IMR-90 (cell line): ENCODE measurements around the gene UCP3. TPM values are rescaled to one million over a fixed set of nuclear protein-coding genes. Genes with fewer than 3 reads are reported as not detected.

Source experiments
- ATAC-seq: fragments of 200-7000 bp; cut with Tn5 transposase; 2 replicates; pipeline ENCODE4 v1.9.1; 2020; ENCODE audit warnings: low read depth, mild to moderate bottlenecking, moderate library complexity
- BruUV-seq: library from RNA; stranded (reverse); fragments of 400-500 nt; replicated peaks from 2 replicates; lab custom pipeline; 2021; lab: Mats Ljungman, UMichigan
- CTCF ChIA-PET: fragments of 300-600 bp; formaldehyde crosslinking; extraction: SDS; loops from one replicate; lab custom pipeline; 2021; ENCODE audit warnings: antibody characterized with exemption; lab: Yijun Ruan, JAX
- POLR2A ChIA-PET: fragments of 300-600 bp; sonication (Branson Sonifier 250); formaldehyde crosslinking; loops from one replicate; lab custom pipeline; 2022; ENCODE audit warnings: antibody characterized with exemption; ENCODE audit not compliant: unreplicated experiment; lab: Charles Lee
- DNase-seq: peaks from one replicate; pipeline ENCODE4 v3.0.0; 2013
- H2AFZ ChIP-seq: replicated peaks from 2 replicates; pipeline ENCODE3; 2013; ENCODE audit warnings: low read length, mild to moderate bottlenecking; ENCODE audit not compliant: poor library complexity
- H2AK5ac ChIP-seq: 2 replicates; pipeline ENCODE4 v1.6.1; 2013; ENCODE audit warnings: low read depth, low read length, inconsistent platforms
- H2AK9ac ChIP-seq: replicated peaks from 2 replicates; pipeline ENCODE3; 2013; ENCODE audit warnings: mild to moderate bottlenecking, low read depth, low read length, moderate library complexity; ENCODE audit not compliant: poor library complexity
- H2BK120ac ChIP-seq: 2 replicates; pipeline ENCODE4 v1.6.1; 2013; ENCODE audit warnings: low read depth, low read length, inconsistent platforms
- H2BK15ac ChIP-seq: 3 replicates; pipeline ENCODE4 v1.6.1; 2013; ENCODE audit warnings: low read depth, low read length, inconsistent platforms
- H2BK20ac ChIP-seq: 2 replicates; pipeline ENCODE4 v1.6.1; 2013; ENCODE audit warnings: low read depth, mild to moderate bottlenecking, inconsistent platforms, low read length, moderate library complexity
- H2BK5ac ChIP-seq: 2 replicates; pipeline ENCODE4 v1.6.1; 2013; ENCODE audit warnings: mild to moderate bottlenecking, low read depth, low read length, inconsistent platforms; ENCODE audit not compliant: poor library complexity, severe bottlenecking
- H3K14ac ChIP-seq: replicated peaks from 2 replicates; pipeline ENCODE4 v1.6.1; 2013; ENCODE audit warnings: low read depth, low read length, inconsistent platforms
- H3K18ac ChIP-seq: 2 replicates; pipeline ENCODE4 v1.6.1; 2013; ENCODE audit warnings: low read depth, low read length, control low read depth
- H3K23ac ChIP-seq: 2 replicates; pipeline ENCODE4 v1.6.1; 2013; ENCODE audit warnings: low read depth, low read length, inconsistent platforms
- H3K27ac ChIP-seq: 2 replicates; pipeline ENCODE4 v1.5.1; 2013; ENCODE audit warnings: mild to moderate bottlenecking, control low read depth, low read length; ENCODE audit not compliant: insufficient read depth
- H3K27me3 ChIP-seq: 2 replicates; pipeline ENCODE4 v1.6.1; 2013; ENCODE audit warnings: low read length; ENCODE audit not compliant: control insufficient read depth, insufficient read depth
- H3K36me3 ChIP-seq: 2 replicates; pipeline ENCODE4 v1.6.1; 2013; ENCODE audit warnings: low read length, mixed read lengths; ENCODE audit not compliant: control insufficient read depth, insufficient read depth
- H3K4ac ChIP-seq: 2 replicates; pipeline ENCODE4 v1.6.1; 2013; ENCODE audit warnings: low read depth, low read length, inconsistent platforms
- H3K4me1 ChIP-seq: 2 replicates; pipeline ENCODE4 v1.6.1; 2013; ENCODE audit warnings: low read length, mixed read lengths; ENCODE audit not compliant: control insufficient read depth, insufficient read depth
- H3K4me2 ChIP-seq: 2 replicates; pipeline ENCODE4 v1.6.1; 2013; ENCODE audit warnings: low read depth, mild to moderate bottlenecking, control low read depth, low read length, moderate library complexity
- H3K4me3 ChIP-seq: 2 replicates; pipeline ENCODE4 v1.5.1; 2013; ENCODE audit warnings: low read depth, mild to moderate bottlenecking, control low read depth, low read length, moderate library complexity; ENCODE audit not compliant: insufficient read depth
- H3K56ac ChIP-seq: 2 replicates; pipeline ENCODE4 v1.6.1; 2013; ENCODE audit warnings: low read length, inconsistent platforms; ENCODE audit not compliant: insufficient read depth; ENCODE audit errors: extremely low read depth
- H3K79me1 ChIP-seq, 2 experiments: 2 replicates each; pipeline ENCODE4 v1.6.1; 2013; ENCODE audit warnings: low read length in 2 of 2, inconsistent platforms in 1 of 2, low read depth in 1 of 2
- H3K9ac ChIP-seq: 2 replicates; pipeline ENCODE4 v1.6.1; 2013; ENCODE audit warnings: low read depth, low read length, control low read depth
- H3K9me1 ChIP-seq: 2 replicates; pipeline ENCODE4 v1.6.1; 2013; ENCODE audit warnings: low read length, inconsistent platforms; ENCODE audit not compliant: insufficient read depth
- H3K9me3 ChIP-seq: 2 replicates; pipeline ENCODE4 v1.6.1; 2013; ENCODE audit warnings: low read length; ENCODE audit not compliant: control insufficient read depth, insufficient read depth
- H4K20me1 ChIP-seq: 2 replicates; pipeline ENCODE4 v1.6.1; 2013; ENCODE audit warnings: low read length, inconsistent platforms; ENCODE audit not compliant: insufficient read depth
- H4K5ac ChIP-seq: 2 replicates; pipeline ENCODE4 v1.6.1; 2013; ENCODE audit warnings: mild to moderate bottlenecking, low read depth, low read length, control low read depth
- H4K8ac ChIP-seq, 2 experiments: 2 replicates each; pipeline ENCODE4 v1.6.1; 2013; ENCODE audit warnings: low read depth in 2 of 2, low read length in 2 of 2, control low read depth in 1 of 2, inconsistent platforms in 1 of 2
- H4K91ac ChIP-seq: 2 replicates; pipeline ENCODE4 v1.6.1; 2013; ENCODE audit warnings: low read depth, low read length, inconsistent platforms; ENCODE audit not compliant: insufficient read depth
- NFE2L2 ChIP-seq: fragments of 150-350 bp; IDR thresholded peaks from 2 replicates; pipeline ENCODE4 v1.6.1; 2016; ENCODE audit warnings: low read depth, mild to moderate bottlenecking, low read length
- SMC3 ChIP-seq: fragments of 150-350 bp; IDR thresholded peaks from 2 replicates; pipeline ENCODE4 v1.6.1; 2016; ENCODE audit warnings: low read depth, mild to moderate bottlenecking, antibody characterized with exemption, low read length, moderate library complexity
- WGBS, 2 experiments: methylation state at CpG; one replicate each; pipeline versions ENCODE4 v1.1.5 to v1.1.7; 2013; ENCODE audit warnings: missing lambda C conversion rate in 2 of 2; ENCODE audit not compliant: insufficient read length in 1 of 2; ENCODE audit errors: extremely low coverage in 2 of 2; 5-methylcytosine and 5-hydroxymethylcytosine counted together
- dilution Hi-C: fragments of 300-500 bp; cut with HindIII; formaldehyde crosslinking; loops from one replicate; pipeline ENCODE4 v1.14.3; 2018; ENCODE audit warnings: low sequenced_read_pairs; ENCODE audit not compliant: unreplicated experiment
- in situ Hi-C: fragments of 300-500 bp; cut with MboI; formaldehyde crosslinking; loops from 3 replicates; pipeline ENCODE4 v1.14.3; 2019; ENCODE audit warnings: low sequenced_read_pairs, inconsistent platforms, mixed read lengths
- intact Hi-C: fragments of 100-400 bp; cut with micrococcal nuclease; formaldehyde crosslinking; loops from 2 replicates; pipeline ENCODE4 v1.10.0; 2022
- polyA plus RNA-seq, 3 experiments: library from polyadenylated mRNA; depleted of rRNA; stranded (reverse); fragments of >200 nt; gene quantifications; 2 replicates each; pipeline ENCODE4 v1.2.3, GENCODE V29; 2012; ENCODE audit warnings: low replicate concordance in 1 of 3
- total RNA-seq: library from RNA; depleted of rRNA; stranded (reverse); fragments of >200 nt; gene quantifications from 2 replicates; pipeline ENCODE4 v1.2.3, GENCODE V29; 2012
- TF ChIP-seq, protein P1 (sequence below): conservative IDR thresholded peaks from 2 replicates; pipeline ENCODE4 v1.5.1; 2012; ENCODE audit warnings: mild to moderate bottlenecking, low read depth, low read length, improper control_type of control experiment

UCP3 gene
- total and polyA plus RNA-seq, 2 of the 4 experiments (the other 2 are of a cell fraction) = under 0.01 to 0.80 TPM

DNA sequence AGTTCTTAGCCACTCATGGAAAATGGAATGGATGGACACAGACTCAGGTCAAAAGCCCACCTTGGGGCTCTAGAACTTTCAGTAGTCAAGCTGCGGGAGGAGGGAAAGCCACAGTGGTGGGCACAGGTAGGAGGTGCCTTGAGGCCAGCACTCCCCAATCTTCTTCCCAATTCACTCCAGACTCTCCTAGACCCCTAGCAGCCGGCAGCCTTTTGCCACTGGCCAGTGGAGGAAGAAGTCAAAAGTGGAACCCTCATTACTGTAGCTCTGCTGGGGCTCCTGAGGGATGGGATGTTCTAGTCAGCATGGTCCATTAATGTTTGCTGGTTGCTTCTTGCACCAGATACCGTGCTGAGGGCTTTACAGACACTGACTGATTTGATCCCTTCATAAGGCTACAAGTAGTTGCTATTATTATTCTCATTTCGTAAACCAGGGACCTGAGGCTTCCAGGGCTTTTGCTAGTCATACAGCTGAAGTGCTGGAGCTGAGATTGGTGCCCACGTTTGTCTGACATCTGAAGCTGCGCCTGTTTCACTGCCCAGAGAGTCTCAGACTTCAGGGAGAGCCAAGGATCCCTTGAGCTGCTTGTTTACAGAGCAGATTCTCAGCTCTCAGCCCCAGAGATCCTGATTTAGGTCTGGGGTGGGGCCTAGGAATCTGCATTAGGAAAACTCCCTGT, 1.1 kb downstream of the UCP3 start:
- Histone ChIP-seq H3K14ac (no peak overlapping the region), H2AK5ac (no peak overlapping the region), H4K8ac (no peak overlapping the region), H2BK5ac (no peak overlapping the region), H3K4me2 (no peak overlapping the region), H2BK120ac (no peak overlapping the region), H2AK9ac (no peak overlapping the region), H3K27ac (no peak overlapping the region), H3K9me3 (no peaks in the 10 kb centered on the region), H3K9ac (no peak overlapping the region), H2AFZ (no peak overlapping the region), H3K36me3 (peaks cover 3% of the 10 kb centered on the region), H4K5ac (no peak overlapping the region), H4K20me1 (no peaks in the 10 kb centered on the region; the same call in 1 of the 2 replicates), H4K91ac (no peak overlapping the region), H2BK20ac (no peak overlapping the region), H3K27me3 (no peaks in the 10 kb centered on the region), H3K56ac (no peak overlapping the region), H3K4me1 (no peaks in the 10 kb centered on the region; the same call in 1 of the 2 replicates), H3K18ac (no peak overlapping the region), H3K4ac (no peak overlapping the region), H3K9me1 (0 out of 2 replicates have a peak, but pooled peaks cover 5% of the 10 kb centered on the region), H3K23ac (no peak overlapping the region), H3K79me1 (no peaks in the 10 kb centered on the region), H2BK15ac (no peak overlapping the region), H3K4me3 (no peak overlapping the region)
- TF ChIP-seq, protein P1, sequence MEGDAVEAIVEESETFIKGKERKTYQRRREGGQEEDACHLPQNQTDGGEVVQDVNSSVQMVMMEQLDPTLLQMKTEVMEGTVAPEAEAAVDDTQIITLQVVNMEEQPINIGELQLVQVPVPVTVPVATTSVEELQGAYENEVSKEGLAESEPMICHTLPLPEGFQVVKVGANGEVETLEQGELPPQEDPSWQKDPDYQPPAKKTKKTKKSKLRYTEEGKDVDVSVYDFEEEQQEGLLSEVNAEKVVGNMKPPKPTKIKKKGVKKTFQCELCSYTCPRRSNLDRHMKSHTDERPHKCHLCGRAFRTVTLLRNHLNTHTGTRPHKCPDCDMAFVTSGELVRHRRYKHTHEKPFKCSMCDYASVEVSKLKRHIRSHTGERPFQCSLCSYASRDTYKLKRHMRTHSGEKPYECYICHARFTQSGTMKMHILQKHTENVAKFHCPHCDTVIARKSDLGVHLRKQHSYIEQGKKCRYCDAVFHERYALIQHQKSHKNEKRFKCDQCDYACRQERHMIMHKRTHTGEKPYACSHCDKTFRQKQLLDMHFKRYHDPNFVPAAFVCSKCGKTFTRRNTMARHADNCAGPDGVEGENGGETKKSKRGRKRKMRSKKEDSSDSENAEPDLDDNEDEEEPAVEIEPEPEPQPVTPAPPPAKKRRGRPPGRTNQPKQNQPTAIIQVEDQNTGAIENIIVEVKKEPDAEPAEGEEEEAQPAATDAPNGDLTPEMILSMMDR = no peak
- no peak for TF ChIP-seq SMC3
- no peak for TF ChIP-seq NFE2L2
- in situ Hi-C loops (no loop called here), intact Hi-C loops (no loop called here), dilution Hi-C loops (no loop called here)
- ChIA-PET POLR2A (interaction anchor here (1.2 kb wide), 1 partner anchor 10 kb away, joined by 3 read pairs; no protein-coding TSS in a partner anchor), CTCF (no interaction called here)
- BruUV-seq = no TSS peak
- 100% methylated on average over 1 of the region's 6 CpGs; no CpG with 5 or more reads in 1 of the 2 experiments for WGBS, 2 experiments
- DNase-seq (no peak), ATAC-seq (no peak; the same call in 1 of the 2 replicates)
